OCI-M2 (cell line): Measurements from ENCODE around the gene TECTA.
"Not testable (repeated sequence)": the region's sequence is repeated elsewhere in the genome, so short reads cannot be mapped to it uniquely, and the experiment has no call there.

Experiments used
- DNase-seq: peaks from one replicate; lab custom pipeline; 2025; ENCODE audit not compliant: unreplicated experiment; lab: John Stamatoyannopoulos, UW

Gene TECTA

GRCh38 chr11:121161349-121161917 is 60.4 kb downstream of the TECTA start:
- no peak for DNase-seq

DNA sequence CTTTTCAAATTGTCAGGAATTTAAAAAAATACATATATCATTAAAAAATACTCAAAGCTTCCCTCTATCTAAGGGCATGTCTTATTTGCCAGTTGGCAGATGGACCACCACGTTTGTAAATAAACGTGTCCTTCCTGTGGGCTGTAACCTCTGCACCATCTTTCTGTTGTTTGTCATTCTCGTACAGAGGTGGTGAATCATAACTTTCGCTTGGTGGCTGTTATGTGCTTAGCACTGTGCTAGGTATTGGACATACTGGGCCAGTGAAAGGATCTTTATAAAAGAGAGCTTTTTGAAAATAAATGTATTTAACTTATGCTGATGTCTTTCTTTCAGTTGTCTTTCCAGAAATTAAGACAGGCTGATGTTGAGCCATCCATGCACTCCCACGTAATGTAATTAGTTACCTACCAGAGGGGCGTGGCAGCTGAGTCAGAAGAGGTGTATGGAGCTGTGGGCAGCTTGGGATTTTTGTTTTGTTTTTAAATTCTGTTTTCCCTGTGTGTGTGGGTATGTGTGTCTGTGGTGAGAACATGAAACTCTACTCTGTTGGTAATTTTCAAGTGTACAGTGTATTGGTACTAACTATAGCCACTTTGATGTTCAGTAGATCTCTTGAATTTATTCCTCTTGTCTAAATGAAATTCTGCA is 62.7 kb downstream of the TECTA start:
- DNase-seq = no peak

- not testable (repeated sequence) for DNase-seq
Observed at GRCh38 chr11:121177629-121178028, 76.6 kb downstream of the TECTA start.

DNA sequence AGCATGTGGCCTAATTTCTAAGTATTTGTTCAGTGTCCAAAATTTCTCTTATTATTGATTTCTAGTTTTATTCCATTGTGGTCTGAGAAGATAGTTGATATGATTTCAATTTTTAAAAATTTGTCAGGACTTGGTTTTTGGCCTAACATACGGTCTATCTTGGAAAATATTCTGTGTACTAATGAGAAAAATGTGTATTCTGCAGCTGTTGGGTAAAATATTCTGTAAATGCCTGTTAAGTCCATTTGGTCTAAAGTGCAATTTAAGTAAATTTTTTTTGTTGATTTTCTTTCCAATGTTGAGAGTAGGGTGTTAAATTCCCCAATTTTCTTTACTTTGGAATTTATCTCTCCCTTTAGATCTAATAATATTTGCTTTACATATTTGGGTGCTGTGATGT is 78.3 kb downstream of the TECTA start:
- DNase-seq = no peak

DNA sequence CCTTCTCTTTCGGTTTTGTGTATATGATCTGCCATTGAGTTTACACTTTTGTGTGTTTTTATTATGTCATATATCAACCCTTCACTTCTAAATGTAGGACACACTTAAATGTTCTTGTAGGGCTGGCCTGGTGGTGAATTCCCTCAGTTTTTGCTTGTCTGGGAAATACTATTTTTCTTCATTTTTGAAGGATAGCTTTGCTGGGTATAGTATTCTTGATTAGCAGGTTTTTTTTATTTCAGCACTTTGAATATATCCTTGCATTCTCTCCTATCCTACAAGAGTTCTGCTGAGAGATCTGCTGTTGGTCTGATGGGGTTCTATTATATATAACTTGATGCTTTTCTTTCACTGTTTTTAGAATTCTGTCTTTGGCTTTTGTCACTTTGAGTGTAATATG is 79.1 kb downstream of the TECTA start:
- no peak for DNase-seq

DNA sequence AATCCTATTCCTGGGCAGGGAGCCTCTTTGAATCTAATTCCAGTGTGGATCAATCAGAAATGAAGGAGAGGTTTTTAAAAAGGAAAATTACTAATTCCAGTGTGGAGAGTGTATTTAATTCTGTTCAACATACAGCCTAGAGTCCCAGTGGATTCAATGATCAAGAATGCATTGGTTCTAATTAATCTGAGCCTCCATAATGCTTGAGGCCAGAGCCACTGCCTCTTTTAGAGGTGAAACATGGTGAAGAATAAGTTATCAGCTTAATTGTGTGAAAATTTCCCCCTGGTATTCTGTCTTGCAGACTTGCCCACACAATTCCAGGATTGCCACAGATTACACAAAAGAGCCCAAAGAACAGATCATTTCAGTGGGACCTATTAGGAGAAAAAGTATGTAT is 87.7 kb downstream of the TECTA start:
- no peak for DNase-seq

DNA sequence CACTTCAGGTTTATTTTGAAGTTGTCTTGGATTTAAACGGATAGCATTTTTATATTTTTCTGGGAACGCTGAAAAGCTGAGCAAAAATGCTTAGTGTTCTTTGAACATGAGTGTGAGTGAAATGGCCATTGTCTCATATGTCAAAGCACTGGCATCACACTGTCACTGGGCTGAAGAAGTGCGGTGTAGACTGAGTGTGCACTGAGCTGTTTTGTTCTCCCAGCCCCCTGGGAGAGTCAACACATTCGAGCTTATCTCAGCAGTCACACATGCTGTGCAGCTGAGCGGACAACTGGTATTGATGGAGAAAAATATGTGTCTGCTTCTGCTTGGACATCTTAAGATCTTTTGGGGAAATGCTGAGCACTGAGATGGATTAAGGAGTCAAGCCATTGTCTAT is 90.8 kb downstream of the TECTA start:
- no peak for DNase-seq

- no peak for DNase-seq
Observed at GRCh38 chr11:121194731-121195596, 93.9 kb downstream of the TECTA start.

DNA sequence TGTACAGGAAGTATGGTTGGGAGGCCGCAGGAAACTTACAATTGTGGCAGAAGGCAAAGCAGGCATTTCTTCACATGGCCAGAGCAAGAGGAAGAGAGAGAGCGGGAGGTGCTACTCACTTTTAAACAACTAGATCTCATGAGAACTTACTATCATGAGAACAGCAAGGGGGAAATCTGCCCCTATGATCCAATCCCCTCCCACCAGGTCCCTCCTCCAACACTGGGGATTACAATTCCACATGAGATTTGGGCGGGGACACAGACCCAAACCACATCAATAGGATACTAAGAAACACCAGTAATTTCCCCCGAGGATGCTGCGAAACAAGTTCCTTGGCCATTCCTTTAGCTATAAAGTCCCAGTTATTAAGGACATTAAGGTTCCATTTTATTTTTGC is 97.4 kb downstream of the TECTA start:
- DNase-seq = no peak

DNA sequence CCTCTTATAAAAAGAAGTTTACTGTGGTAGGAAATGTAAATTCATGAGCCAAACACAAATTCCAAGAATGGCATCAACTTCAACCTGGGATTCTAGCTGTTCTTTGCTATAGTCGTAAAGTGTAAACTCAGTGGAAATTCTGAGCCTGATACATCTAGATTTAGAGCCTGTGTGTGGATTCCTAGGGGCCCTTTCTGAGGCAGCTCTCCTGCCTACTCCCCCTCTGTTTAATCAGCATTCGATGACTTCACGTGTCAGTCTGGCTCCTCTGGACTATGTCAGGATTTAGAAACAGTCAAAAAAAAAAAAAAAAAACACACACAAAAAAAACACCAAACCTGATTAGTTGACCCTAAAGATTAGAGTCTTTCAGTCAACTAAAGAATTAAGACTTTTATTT is 98.5 kb downstream of the TECTA start:
- DNase-seq = no peak

DNA sequence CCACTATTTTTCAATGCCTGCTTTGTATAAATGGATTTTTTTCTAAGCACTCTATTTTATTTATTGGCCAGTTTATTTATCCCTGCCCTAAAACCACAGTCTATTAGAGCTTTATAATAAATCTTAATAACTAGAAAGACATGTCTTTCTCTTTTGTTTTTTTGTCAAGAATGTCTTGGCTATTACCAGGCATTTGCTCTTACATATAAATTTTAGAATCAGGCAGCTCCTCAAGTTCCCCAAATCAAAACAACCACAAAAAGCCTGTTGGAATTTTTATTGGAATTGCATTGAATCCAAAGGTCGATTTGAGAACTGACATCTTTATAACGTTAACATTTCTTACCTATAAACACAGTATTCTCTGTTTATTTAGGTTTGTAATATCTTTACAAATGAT is 105.8 kb downstream of the TECTA start:
- no peak for DNase-seq

- DNase-seq = no peak
Observed at GRCh38 chr11:121207485-121208115, 106.6 kb downstream of the TECTA start.

DNA sequence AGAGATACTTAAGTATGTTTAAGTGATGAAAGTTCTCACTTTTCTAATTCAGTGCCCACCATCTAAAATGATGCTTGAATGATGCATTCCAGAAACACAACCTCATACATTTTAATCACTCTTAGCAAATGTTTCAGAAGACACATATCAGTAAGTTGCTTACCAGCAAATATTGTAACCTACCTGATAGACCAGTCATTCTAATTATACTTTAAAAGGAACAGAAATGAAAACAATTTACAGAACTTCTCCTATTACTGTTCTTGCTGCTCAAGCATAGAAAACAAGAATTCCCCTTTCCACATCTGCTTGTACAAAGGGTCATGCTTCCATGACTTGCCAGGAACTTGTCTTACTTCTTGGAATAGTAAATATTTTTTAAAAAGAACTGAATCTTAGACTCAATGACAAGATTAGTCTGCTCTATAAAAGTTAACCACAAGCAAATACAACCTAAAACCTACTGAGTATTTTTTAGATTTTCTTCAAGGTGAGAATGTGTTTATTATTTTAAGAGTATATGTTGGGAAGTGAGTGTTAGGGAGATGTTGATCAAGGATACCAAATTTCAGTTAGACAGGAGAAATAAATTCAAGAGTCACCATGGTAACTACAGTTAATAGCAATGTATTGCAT is 109.5 kb downstream of the TECTA start:
- DNase-seq = no peak

GRCh38 chr11:121211626-121212025 is 110.6 kb downstream of the TECTA start:
- no peak for DNase-seq

GRCh38 chr11:121212536-121213361 is 111.7 kb downstream of the TECTA start:
- no peak for DNase-seq

GRCh38 chr11:121213362-121213893 is 112.4 kb downstream of the TECTA start:
- no peak for DNase-seq

DNA sequence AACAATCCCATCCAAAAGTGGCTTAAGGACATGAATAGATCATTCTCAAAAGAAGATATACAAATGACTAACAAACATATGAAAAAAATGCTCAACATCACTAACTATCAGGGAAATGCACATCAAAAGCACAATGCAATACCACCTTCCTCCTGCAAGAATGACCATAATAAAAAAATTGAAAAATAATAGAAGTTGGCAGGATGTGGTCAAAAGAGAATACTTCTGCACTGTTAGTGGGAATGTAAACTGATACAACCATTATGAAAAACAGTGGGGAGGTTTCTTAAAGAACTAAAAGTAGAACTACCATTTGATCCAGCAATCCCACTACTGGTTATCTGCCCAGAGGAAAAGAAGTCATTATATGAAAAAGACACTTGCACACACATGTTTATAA is 113.8 kb downstream of the TECTA start:
- DNase-seq = no peak

- no peak for DNase-seq
Observed at GRCh38 chr11:121221496-121222200, 120.6 kb downstream of the TECTA start.

GRCh38 chr11:121223161-121223560 is 122.1 kb downstream of the TECTA start:
- DNase-seq = no peak

DNA sequence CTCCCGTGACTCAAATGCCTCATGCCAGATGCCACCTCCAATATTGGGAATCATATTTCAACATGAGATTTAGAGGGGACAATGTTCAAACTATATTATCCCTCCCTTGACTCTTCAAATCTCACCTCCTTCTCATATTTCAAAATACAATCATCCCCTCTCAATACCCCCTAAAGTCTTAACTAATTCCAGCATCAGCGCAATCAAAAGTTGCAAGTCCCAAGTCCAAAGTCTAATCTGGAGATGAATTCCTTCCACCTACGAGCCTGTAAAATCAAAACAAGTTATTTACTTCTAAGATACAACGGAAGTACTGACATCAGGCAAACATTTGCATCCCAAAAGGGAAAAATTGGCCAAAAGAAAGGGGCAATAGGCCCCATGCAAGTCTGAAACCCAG is 124.3 kb downstream of the TECTA start:
- DNase-seq = no peak
